ENCODE data around the gene MVB12B. TPM values are rescaled to one million over a fixed set of nuclear protein-coding genes. Genes with fewer than 3 reads are reported as not detected.
A peak's percentile ranks its signal among the peaks of the same experiment; 100 is the strongest.

MVB12B gene
- total and polyA plus RNA-seq, 10 donors: 2.8 to 52.4 (median 34.8) TPM

DNA sequence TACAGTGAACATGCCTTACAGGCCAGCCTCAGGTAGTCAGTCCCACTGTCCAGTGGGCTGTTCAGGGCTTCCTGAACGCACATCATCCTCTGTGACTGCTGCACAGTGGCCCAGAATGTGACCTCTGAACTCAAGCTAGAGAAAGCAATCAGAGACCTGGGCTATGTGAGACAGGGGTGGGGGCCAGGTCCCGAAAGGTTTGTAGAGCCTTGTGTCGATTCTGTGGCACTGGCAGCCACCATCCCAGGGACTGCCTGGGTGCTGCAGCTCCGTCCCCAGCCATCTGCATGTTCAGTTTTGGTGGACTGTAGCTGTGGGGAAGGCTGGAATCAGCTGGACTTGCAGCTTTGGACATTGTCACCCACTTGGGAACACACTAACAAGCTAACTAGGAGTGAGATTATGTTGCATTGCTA, 47.7 kb downstream of the MVB12B start:
- intact Hi-C loops (cut with DNase I; ENCODE audit: low total_unique reads): no loop called here

DNA sequence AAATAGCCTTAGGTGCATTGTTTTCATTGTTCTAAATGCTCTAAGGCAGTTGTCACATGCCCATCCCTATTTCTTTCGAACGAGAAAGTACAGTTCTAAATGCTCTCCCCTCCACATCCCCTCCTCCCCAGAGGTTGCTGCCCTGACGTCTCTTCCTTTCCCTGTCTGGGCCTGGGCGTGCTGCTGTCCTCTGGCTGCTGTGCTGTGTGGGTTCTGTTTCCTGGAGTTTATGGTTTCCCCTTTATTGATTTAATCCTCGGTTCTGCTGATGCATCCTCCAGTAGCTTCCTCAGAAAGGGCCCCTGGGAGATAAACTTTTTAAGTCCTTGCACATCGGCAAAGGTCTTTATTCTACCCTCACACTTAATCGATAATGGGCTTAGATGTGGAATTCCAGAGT, 48.8 kb downstream of the MVB12B start:
- H3K27ac ChIP-seq: peak overlapping the region in 6 of 8 donors; percentile 4 to 71 (median 60)
- DNase-seq: no peak

More for the DNA sequence above, 47.7 kb downstream of the MVB12B start:
- peaks cover 0 to 8% (median 0%) of the 10 kb centered on the region in 6 donors for H3K36me3 ChIP-seq
- H3K4me3 ChIP-seq: no peak overlapping the region
- TF ChIP-seq, protein P1, sequence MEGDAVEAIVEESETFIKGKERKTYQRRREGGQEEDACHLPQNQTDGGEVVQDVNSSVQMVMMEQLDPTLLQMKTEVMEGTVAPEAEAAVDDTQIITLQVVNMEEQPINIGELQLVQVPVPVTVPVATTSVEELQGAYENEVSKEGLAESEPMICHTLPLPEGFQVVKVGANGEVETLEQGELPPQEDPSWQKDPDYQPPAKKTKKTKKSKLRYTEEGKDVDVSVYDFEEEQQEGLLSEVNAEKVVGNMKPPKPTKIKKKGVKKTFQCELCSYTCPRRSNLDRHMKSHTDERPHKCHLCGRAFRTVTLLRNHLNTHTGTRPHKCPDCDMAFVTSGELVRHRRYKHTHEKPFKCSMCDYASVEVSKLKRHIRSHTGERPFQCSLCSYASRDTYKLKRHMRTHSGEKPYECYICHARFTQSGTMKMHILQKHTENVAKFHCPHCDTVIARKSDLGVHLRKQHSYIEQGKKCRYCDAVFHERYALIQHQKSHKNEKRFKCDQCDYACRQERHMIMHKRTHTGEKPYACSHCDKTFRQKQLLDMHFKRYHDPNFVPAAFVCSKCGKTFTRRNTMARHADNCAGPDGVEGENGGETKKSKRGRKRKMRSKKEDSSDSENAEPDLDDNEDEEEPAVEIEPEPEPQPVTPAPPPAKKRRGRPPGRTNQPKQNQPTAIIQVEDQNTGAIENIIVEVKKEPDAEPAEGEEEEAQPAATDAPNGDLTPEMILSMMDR (IDR thresholded peaks at IDR 0.05 in 8 of 11, conservative IDR thresholded peaks at IDR 0.05 in 3 of 11): no peak
- TF ChIP-seq POLR2AphosphoS5 (IDR thresholded peaks at IDR 0.05): no peak
- TF ChIP-seq POLR2A (IDR thresholded peaks at IDR 0.05): no peak
- no peak for DNase-seq
- H3K27ac ChIP-seq: peak overlapping the region in 3 of 8 donors; percentile 62 to 71 (median 62)
- 89 to 94% (median 93%) methylated on average over 3 to 4 of the region's 4 CpGs for WGBS, 5 donors
- H3K4me1 ChIP-seq: peaks cover 0 to 84% (median 36%) of the 10 kb centered on the region in 6 donors
- no peaks in the 10 kb centered on the region for H3K9me3 ChIP-seq
- H3K27me3 ChIP-seq (replicated peaks in 1 of 7): no peaks in the 10 kb centered on the region

DNA sequence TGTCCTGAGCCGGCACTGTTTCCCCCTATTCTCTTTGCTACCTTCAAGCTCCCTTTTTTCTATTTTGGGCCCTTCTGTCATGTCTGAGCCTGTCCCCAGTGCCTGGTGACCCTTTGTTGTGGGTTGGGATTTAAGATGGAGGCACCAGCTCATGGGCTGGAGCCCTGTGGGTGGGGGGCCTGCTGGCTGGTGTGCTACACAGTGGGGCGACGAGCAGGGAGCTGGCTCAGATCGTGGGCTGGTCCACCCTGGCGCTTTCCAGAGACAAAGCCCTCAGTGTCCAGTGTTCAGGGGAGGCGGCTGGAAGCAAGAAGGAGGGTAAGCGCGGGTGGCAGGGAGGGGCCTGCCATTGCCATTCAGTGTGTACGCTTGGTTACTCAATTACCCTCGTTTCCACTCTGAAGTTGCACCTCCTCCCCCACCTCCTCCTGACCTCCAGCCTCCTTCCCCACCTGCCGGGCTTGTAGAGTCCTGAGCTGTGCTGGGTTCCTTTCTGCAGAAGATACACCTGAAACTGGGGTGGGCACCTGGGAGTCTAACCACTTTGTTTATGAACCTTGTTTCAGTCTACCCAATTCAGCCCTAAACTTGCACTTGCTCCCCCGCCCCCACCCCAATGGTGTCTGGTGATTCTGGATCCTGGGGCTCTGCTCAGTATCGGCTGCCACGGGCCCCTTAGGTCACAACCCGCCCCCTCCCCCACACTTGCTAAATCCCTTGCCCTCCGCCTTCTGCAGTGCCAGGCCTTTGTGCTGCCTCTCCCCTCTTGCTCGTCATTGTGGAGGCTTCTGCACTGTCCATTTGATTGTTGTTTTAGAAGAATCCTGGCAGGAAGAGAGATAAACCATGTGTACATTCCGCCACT, 49.9 kb downstream of the MVB12B start:
- Histone ChIP-seq H3K27ac (peak overlapping the region in 4 of 8 donors; percentile 59 to 71 (median 62)), H3K4me3 (no peak overlapping the region), H3K4me1 (peaks cover 0 to 93% (median 43%) of the 10 kb centered on the region in 6 donors), H3K9me3 (no peaks in the 10 kb centered on the region), H3K36me3 (peaks cover 0 to 18% (median 0%) of the 10 kb centered on the region in 6 donors), H3K27me3 (replicated peaks in 1 of 7) (no peaks in the 10 kb centered on the region)
- TF ChIP-seq, protein P1 (IDR thresholded peaks at IDR 0.05 in 8 of 11, conservative IDR thresholded peaks at IDR 0.05 in 3 of 11): no peak
- TF ChIP-seq POLR2AphosphoS5 (IDR thresholded peaks at IDR 0.05) (no peak), POLR2A (IDR thresholded peaks at IDR 0.05) (no peak)
- WGBS, 5 donors: 62 to 85% (median 77%) methylated on average over 13 to 18 of the region's 18 CpGs
- DNase-seq: no peak
- intact Hi-C loops (cut with DNase I; ENCODE audit: low total_unique reads): no loop called here

More for the DNA sequence above, 48.8 kb downstream of the MVB12B start:
- WGBS, 5 donors: 9 to 27% (median 16%) methylated on average over 7 of the region's 7 CpGs
- H3K4me3 ChIP-seq: peak overlapping the region in 1 of 8 donors; percentile 2
- intact Hi-C loops (cut with DNase I; ENCODE audit: low total_unique reads): no loop called here
- no peaks in the 10 kb centered on the region for H3K9me3 ChIP-seq
- TF ChIP-seq, protein P1 (IDR thresholded peaks at IDR 0.05 in 8 of 11, conservative IDR thresholded peaks at IDR 0.05 in 3 of 11): no peak
- TF ChIP-seq POLR2AphosphoS5 (IDR thresholded peaks at IDR 0.05) (peak in 2 of 3 donors; percentile 25 to 38), POLR2A (IDR thresholded peaks at IDR 0.05) (no peak)
- peaks cover 0 to 94% (median 41%) of the 10 kb centered on the region in 6 donors for H3K4me1 ChIP-seq
- peaks cover 0 to 15% (median 0%) of the 10 kb centered on the region in 6 donors for H3K36me3 ChIP-seq
- H3K27me3 ChIP-seq (replicated peaks in 1 of 7): no peaks in the 10 kb centered on the region

DNA sequence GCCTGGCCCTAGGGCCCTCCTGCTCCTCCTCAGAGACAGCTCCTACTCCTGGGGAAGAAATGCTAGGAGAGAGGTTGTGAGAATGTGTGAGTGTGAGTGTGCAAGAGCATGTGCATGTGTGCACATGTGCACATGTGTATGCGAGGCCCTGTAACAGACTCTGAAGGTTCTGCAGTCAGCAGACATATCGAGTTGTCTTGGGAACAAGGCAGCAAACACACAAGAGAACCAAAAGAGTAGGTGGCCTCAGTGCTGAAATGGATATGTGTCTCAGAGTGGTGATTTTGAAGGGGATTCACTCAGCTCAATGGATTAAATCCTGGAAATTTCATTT, 50.5 kb downstream of the MVB12B start:
- DNase-seq: no peak
- Histone ChIP-seq H3K27ac (peak overlapping the region in 1 of 8 donors; percentile 71), H3K9me3 (no peaks in the 10 kb centered on the region), H3K36me3 (peaks cover 0 to 24% (median 0%) of the 10 kb centered on the region in 6 donors), H3K4me1 (peaks cover 0 to 87% (median 43%) of the 10 kb centered on the region in 6 donors), H3K4me3 (no peak overlapping the region), H3K27me3 (replicated peaks in 1 of 7) (no peaks in the 10 kb centered on the region)
- 85 to 97% (median 93%) methylated on average over 2 of the region's 2 CpGs for WGBS, 5 donors
- TF ChIP-seq POLR2A (IDR thresholded peaks at IDR 0.05) (no peak), POLR2AphosphoS5 (IDR thresholded peaks at IDR 0.05) (no peak)
- TF ChIP-seq, protein P1 (IDR thresholded peaks at IDR 0.05 in 8 of 11, conservative IDR thresholded peaks at IDR 0.05 in 3 of 11): no peak
- intact Hi-C loops (cut with DNase I; ENCODE audit: low total_unique reads): no loop called here
